HUES64 (cell line): Measurements from ENCODE around the gene LEF1.

Experiments
- H3K27ac ChIP-seq: 2 replicates; pipeline ENCODE4 v1.7.0; 2013; ENCODE audit warnings: low read depth, low read length, inconsistent platforms
- H3K27me3 ChIP-seq: 2 replicates; pipeline ENCODE4 v1.6.1; 2013; ENCODE audit warnings: mild to moderate bottlenecking, low read length; ENCODE audit not compliant: insufficient read depth
- H3K36me3 ChIP-seq: 2 replicates; pipeline ENCODE4 v1.6.1; 2013; ENCODE audit warnings: mild to moderate bottlenecking, low read length; ENCODE audit not compliant: insufficient read depth
- H3K4me1 ChIP-seq: 2 replicates; pipeline ENCODE4 v1.6.1; 2013; ENCODE audit warnings: mild to moderate bottlenecking, low read length, moderate library complexity; ENCODE audit not compliant: insufficient read depth
- H3K4me3 ChIP-seq: 2 replicates; pipeline ENCODE4 v1.5.1; 2013; ENCODE audit warnings: mild to moderate bottlenecking, low read length, moderate library complexity
- H3K9ac ChIP-seq: 2 replicates; pipeline ENCODE4 v1.6.1; 2013; ENCODE audit warnings: mild to moderate bottlenecking, low read depth, low read length
- H3K9me3 ChIP-seq: 2 replicates; pipeline ENCODE4 v1.6.1; 2013; ENCODE audit warnings: low read depth, low read length; ENCODE audit not compliant: insufficient read depth
- WGBS: fragments of 150-250, 120-280 bp; methylation state at CpG from one replicate; pipeline ENCODE4 v1.1.7; 2013; ENCODE audit warnings: missing lambda C conversion rate; 5-methylcytosine and 5-hydroxymethylcytosine counted together

LEF1 gene

GRCh38 chr4:108146819-108147218, 21.9 kb downstream of the LEF1 start:
- no peak overlapping the region for H3K4me3 ChIP-seq
- no peak overlapping the region for H3K27ac ChIP-seq

DNA sequence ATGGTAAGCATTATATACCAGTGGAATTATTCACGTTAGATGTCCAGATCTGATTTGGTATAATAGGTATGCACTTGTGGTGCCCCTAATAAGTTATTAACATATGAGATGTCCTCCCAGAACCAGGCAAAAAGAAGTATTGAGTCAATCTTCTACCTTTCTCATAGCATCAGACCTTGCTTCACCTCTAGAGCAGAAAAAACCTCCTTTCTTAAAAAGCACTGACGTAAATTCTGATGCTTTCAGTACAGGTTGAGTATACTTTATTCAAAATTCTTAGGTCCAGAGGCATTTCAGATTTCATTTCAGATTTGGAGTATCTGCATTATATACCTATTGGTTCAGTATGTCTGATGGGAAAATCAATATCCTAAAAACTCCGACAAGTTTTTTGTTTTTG, 22.4 kb downstream of the LEF1 start:
- no peaks in the 10 kb centered on the region for H3K9me3 ChIP-seq
- H3K27ac ChIP-seq: no peak overlapping the region
- peaks cover 41% of the 10 kb centered on the region for H3K4me1 ChIP-seq
- WGBS: 100% methylated on average over 2 of the region's 3 CpGs
- no peaks in the 10 kb centered on the region for H3K36me3 ChIP-seq
- H3K9ac ChIP-seq: no peak overlapping the region
- peaks cover 12% of the 10 kb centered on the region for H3K27me3 ChIP-seq
- no peak overlapping the region for H3K4me3 ChIP-seq

More at GRCh38 chr4:108146819-108147218, 21.9 kb downstream of the LEF1 start:
- H3K9ac ChIP-seq: no peak overlapping the region
- 44% methylated on average over 5 of the region's 5 CpGs for WGBS
- H3K36me3 ChIP-seq: no peaks in the 10 kb centered on the region
- H3K27me3 ChIP-seq: peaks cover 12% of the 10 kb centered on the region; the same call in 1 of the 2 replicates
- peaks cover 37% of the 10 kb centered on the region for H3K4me1 ChIP-seq
- no peaks in the 10 kb centered on the region for H3K9me3 ChIP-seq

DNA sequence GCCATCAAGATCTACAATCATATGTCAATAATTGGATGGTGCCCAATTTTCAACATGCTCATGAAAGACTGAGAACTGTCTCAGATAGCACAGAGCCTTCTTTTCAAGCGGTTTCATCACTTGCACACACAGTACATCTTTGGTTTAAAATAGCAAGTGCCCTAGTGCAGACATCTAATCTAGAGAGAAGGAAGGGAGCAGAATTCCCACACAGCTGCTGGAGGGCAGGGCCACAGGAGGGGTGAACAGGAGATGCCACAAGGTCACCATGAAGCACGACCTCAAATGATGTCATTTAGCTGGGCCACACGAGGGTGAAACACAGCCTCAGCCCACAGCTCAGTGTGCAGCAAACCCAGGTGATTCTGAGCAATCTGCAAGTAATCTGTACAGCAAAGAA, 24.3 kb downstream of the LEF1 start:
- Histone ChIP-seq H3K9ac (no peak overlapping the region), H3K9me3 (no peaks in the 10 kb centered on the region), H3K27me3 (peaks cover 12% of the 10 kb centered on the region), H3K4me1 (peaks cover 58% of the 10 kb centered on the region), H3K36me3 (no peaks in the 10 kb centered on the region), H3K4me3 (no peak overlapping the region), H3K27ac (no peak overlapping the region)
- WGBS: 83% methylated on average over 3 of the region's 3 CpGs

- no peaks in the 10 kb centered on the region for H3K9me3 ChIP-seq
- H3K36me3 ChIP-seq: no peaks in the 10 kb centered on the region
- no peak overlapping the region for H3K9ac ChIP-seq
- 51% methylated on average over 4 of the region's 4 CpGs for WGBS
- no peak overlapping the region for H3K4me3 ChIP-seq
- peaks cover 12% of the 10 kb centered on the region for H3K27me3 ChIP-seq
- H3K27ac ChIP-seq: no peak overlapping the region
- H3K4me1 ChIP-seq: peaks cover 58% of the 10 kb centered on the region
These were observed 25.2 kb downstream of the LEF1 start for GRCh38 chr4:108143515-108143914.

DNA sequence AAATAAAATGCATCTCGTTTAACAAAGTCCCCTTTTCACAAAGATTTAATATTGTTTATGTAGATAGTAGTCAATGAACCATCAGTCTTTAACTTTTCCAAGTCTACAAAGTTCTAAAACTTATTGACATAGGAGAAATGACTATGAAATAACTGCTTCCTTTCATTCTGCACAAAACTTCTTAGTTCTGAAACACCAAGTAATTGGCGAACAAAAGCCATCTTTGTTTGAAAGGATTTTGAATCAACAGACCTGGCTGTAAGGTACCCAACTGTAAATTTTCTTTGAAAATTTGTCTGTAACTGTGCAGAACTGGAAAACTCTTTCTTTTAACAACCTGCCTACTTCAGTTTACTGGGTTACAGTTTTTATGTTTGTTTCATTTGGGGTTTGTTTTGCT, 25.9 kb downstream of the LEF1 start:
- Histone ChIP-seq H3K27me3 (peaks cover 12% of the 10 kb centered on the region), H3K4me3 (no peak overlapping the region)
- WGBS: 95% methylated on average over 1 of the region's 2 CpGs

GRCh38 chr4:108141213-108141950, 27.4 kb downstream of the LEF1 start:
- Histone ChIP-seq H3K9me3 (no peaks in the 10 kb centered on the region), H3K4me1 (peaks cover 47% of the 10 kb centered on the region), H3K36me3 (no peaks in the 10 kb centered on the region), H3K4me3 (no peak overlapping the region), H3K9ac (no peak overlapping the region), H3K27ac (no peak overlapping the region), H3K27me3 (peaks cover 10% of the 10 kb centered on the region)
- 59% methylated on average over 12 of the region's 12 CpGs for WGBS

More for the DNA sequence above, 25.9 kb downstream of the LEF1 start:
- Histone ChIP-seq H3K9me3 (no peaks in the 10 kb centered on the region), H3K36me3 (no peaks in the 10 kb centered on the region), H3K9ac (no peak overlapping the region), H3K4me1 (peaks cover 58% of the 10 kb centered on the region), H3K27ac (no peak overlapping the region)

GRCh38 chr4:108140328-108140727, 28.4 kb downstream of the LEF1 start:
- no peaks in the 10 kb centered on the region for H3K9me3 ChIP-seq
- peaks cover 56% of the 10 kb centered on the region for H3K4me1 ChIP-seq
- H3K36me3 ChIP-seq: no peaks in the 10 kb centered on the region
- WGBS: 79% methylated on average over 7 of the region's 7 CpGs
- no peak overlapping the region for H3K4me3 ChIP-seq
- H3K27ac ChIP-seq: no peak overlapping the region
- no peaks in the 10 kb centered on the region; the same call in 1 of the 2 replicates for H3K27me3 ChIP-seq
- H3K9ac ChIP-seq: no peak overlapping the region

DNA sequence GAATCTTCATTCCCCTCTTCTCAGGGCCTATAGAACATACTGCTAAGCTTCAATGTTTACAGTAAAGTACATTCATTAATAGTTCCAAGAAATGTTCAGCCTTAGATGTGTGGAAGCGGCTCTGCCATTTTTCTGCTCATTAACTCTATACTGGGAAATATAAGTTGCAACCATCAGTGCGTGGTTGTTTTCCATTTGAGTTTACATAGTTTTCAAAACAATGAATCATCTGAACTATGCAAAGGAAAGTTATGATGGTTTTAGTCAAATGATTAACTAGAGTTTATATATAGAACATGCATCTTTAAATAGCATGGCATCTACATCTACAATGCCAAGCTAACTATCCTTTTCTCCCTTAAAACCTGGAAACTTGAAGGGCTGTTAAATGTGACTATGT, 29.6 kb downstream of the LEF1 start:
- Histone ChIP-seq H3K4me1 (peaks cover 63% of the 10 kb centered on the region), H3K9ac (no peak overlapping the region), H3K4me3 (no peak overlapping the region), H3K27ac (no peak overlapping the region), H3K27me3 (no peaks in the 10 kb centered on the region; the same call in 1 of the 2 replicates), H3K36me3 (no peaks in the 10 kb centered on the region), H3K9me3 (no peaks in the 10 kb centered on the region)
- 92% methylated on average over 1 of the region's 2 CpGs for WGBS

DNA sequence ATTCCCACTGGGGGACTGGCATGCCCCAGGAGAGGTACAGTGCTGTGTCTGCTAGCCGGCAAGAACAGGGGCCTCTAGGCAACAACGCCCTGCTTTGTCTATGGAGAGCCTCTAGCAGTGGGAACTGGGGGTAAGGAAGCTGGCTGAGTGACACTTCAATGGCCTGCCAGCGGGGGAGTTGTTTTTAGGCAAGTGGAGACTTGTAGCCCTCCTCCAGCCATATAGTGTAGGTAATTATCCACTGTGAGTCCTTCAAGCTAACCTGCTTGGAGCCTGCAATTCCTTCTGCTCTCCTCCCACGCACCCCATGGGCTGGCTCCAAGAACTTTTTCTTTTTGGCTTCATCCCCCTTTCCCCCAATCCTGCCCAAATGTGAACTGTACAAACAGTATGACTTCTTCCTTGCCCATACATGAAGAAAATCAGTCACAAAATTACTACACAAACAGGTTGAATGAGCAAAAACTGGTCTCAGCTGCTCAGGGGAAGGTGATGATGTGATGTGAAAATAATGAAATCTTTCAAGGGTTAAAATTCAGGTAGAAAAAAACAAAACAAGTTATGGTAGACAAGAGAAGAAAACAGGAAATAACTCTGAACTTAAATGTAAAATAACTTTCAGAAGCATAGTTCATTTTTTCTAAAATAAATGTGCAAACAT, 33.1 kb downstream of the LEF1 start:
- Histone ChIP-seq H3K9ac (no peak overlapping the region), H3K4me1 (peaks cover 30% of the 10 kb centered on the region), H3K27ac (peak overlapping the region; percentile 28; the same call in 1 of the 2 replicates), H3K9me3 (no peaks in the 10 kb centered on the region), H3K27me3 (no peaks in the 10 kb centered on the region), H3K4me3 (no peak overlapping the region), H3K36me3 (no peaks in the 10 kb centered on the region)
- 2% methylated on average over 4 of the region's 4 CpGs for WGBS

GRCh38 chr4:108130955-108131354, 37.8 kb downstream of the LEF1 start:
- 83% methylated on average over 4 of the region's 4 CpGs for whole genome bisulfite sequencing
- H3K27me3 ChIP-seq: no peaks in the 10 kb centered on the region
- peaks cover 21% of the 10 kb centered on the region for H3K4me1 ChIP-seq
- no peaks in the 10 kb centered on the region for H3K9me3 ChIP-seq
- no peak overlapping the region for H3K9ac ChIP-seq
- no peak overlapping the region for H3K4me3 ChIP-seq
- H3K36me3 ChIP-seq: no peaks in the 10 kb centered on the region
- no peak overlapping the region for H3K27ac ChIP-seq

GRCh38 chr4:108129196-108129595, 39.5 kb downstream of the LEF1 start:
- no peak overlapping the region for H3K27ac ChIP-seq
- no peaks in the 10 kb centered on the region for H3K9me3 ChIP-seq
- no peaks in the 10 kb centered on the region for H3K27me3 ChIP-seq
- peaks cover 6% of the 10 kb centered on the region; the same call in 1 of the 2 replicates for H3K4me1 ChIP-seq
- no peak overlapping the region for H3K4me3 ChIP-seq
- H3K36me3 ChIP-seq: no peaks in the 10 kb centered on the region
- H3K9ac ChIP-seq: no peak overlapping the region
